Measurements from ENCODE around the gene EIF2AK3. TPM values are rescaled to one million over a fixed set of nuclear protein-coding genes. Genes with fewer than 3 reads are reported as not detected.

Gene EIF2AK3
- polyA plus RNA-seq, 1 donor (not counting 4 experiments of a cell fraction or from before 2014, with no cell fraction given): 10.9 TPM

DNA sequence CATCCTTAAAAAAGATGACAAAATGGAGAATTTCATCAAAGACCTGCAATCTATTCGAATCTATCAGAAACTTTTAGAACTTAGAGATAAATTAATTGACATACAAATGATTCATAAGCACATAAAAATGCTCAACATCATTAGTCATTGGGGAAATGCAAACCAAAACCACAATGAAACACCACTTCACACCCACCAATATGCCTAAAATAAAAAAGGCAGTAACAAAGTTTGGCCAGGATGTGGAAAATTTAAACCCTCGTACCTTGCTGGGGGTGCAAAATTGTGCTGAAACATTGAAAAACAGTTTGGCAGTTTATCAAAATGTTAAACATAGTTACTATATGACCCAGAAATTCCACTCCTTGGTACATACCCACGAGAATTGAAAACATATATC lies 11.5 kb upstream of the EIF2AK3 start:
- no peaks in the 10 kb centered on the region for H3K9me3 ChIP-seq (ENCODE audit: control insufficient read depth, low read depth, low read length)
- peak overlapping the region; percentile 67 for H3K4me2 ChIP-seq (ENCODE audit: control insufficient read depth, extremely low read depth, insufficient read depth, low read depth, low read length)
- peak overlapping the region; percentile 8 for H3K27ac ChIP-seq (ENCODE audit: control insufficient read depth, insufficient read depth, low read length)
- no peaks in the 10 kb centered on the region for H3K27me3 ChIP-seq (ENCODE audit: control insufficient read depth, extremely low read depth, insufficient read depth, low read length)
- H3K4me1 ChIP-seq (ENCODE audit: control insufficient read depth, extremely low read depth, insufficient read depth, low read length): peaks cover 17% of the 10 kb centered on the region
- no peaks in the 10 kb centered on the region for H3K9me1 ChIP-seq (ENCODE audit: control insufficient read depth, extremely low read depth, insufficient read depth, low read length)
- TF ChIP-seq CTCF (optimal IDR thresholded peaks at IDR 0.05 in 1 of 3, IDR thresholded peaks at IDR 0.05 in 1 of 3, conservative IDR thresholded peaks at IDR 0.05 in 1 of 3; ENCODE audit: extremely low read depth in 1 of 3, insufficient read depth in 2 of 3, low read length in 3 of 3) (no peak), EZH2 (IDR thresholded peaks at IDR 0.05; ENCODE audit: low read length) (no peak)
- H3K9ac ChIP-seq (ENCODE audit: control insufficient read depth, extremely low read depth, insufficient read depth, low read length): no peak overlapping the region
- FAIRE-seq: peak; percentile 74
- no peak overlapping the region for H2AFZ ChIP-seq (ENCODE audit: control insufficient read depth, low read length)
- DNase-seq (ENCODE audit: low read depth, low spot score): no peak
- H3K4me3 ChIP-seq (ENCODE audit: control insufficient read depth in 2 of 3, extremely low read depth in 1 of 3, insufficient read depth in 2 of 3, low read depth in 1 of 3, low read length in 3 of 3): no peak overlapping the region
- no peaks in the 10 kb centered on the region for H4K20me1 ChIP-seq (ENCODE audit: control insufficient read depth, extremely low read depth, insufficient read depth, low read length)
- dilution Hi-C loops (cut with MboI; ENCODE audit: extremely low pct_ligation_motif_present, low sequenced_read_pairs): no loop called here
- H3K79me2 ChIP-seq (ENCODE audit: control insufficient read depth, insufficient read depth, low read length): no peaks in the 10 kb centered on the region
- no peaks in the 10 kb centered on the region for H3K36me3 ChIP-seq (ENCODE audit: control insufficient read depth in 2 of 2, extremely low read depth in 1 of 2, insufficient read depth in 2 of 2, low read length in 2 of 2)

DNA sequence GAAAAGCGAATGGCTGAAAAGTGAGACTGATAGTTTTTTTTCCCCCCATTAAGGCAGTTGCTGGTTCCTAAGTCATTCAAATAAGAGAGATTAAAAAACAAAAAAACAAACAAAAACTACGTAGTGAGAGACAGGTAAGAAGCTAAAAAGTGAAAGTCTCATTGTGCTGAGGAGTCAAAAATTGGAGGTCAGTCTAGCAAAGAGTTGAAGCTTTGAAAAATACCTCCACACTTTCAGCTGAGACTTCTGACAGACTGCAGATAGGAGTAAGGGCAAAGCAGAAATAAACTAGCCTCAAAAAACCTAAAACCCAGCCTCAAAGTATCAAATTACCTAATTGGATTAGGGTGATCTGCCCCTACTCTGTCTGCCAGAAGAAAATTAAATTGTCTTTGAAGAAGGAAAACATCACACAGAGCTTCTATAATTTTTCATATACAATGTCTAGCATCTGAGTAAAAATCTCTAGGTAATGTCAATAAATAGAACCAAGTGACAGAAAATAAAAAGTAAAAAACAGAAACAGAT lies 10.9 kb upstream of the EIF2AK3 start:
- no peaks in the 10 kb centered on the region for H3K9me1 ChIP-seq (ENCODE audit: control insufficient read depth, extremely low read depth, insufficient read depth, low read length)
- H3K27ac ChIP-seq (ENCODE audit: control insufficient read depth, insufficient read depth, low read length): no peak overlapping the region
- no peak for DNase-seq (ENCODE audit: low read depth, low spot score)
- H3K9ac ChIP-seq (ENCODE audit: control insufficient read depth, extremely low read depth, insufficient read depth, low read length): no peak overlapping the region
- H3K4me3 ChIP-seq (ENCODE audit: control insufficient read depth in 2 of 3, extremely low read depth in 1 of 3, insufficient read depth in 2 of 3, low read depth in 1 of 3, low read length in 3 of 3): peak overlapping the region in 1 of 3 experiments; percentile 1
- H3K36me3 ChIP-seq (ENCODE audit: control insufficient read depth in 2 of 2, extremely low read depth in 1 of 2, insufficient read depth in 2 of 2, low read length in 2 of 2): no peaks in the 10 kb centered on the region
- TF ChIP-seq EZH2 (IDR thresholded peaks at IDR 0.05; ENCODE audit: low read length) (no peak), CTCF (optimal IDR thresholded peaks at IDR 0.05 in 1 of 3, IDR thresholded peaks at IDR 0.05 in 1 of 3, conservative IDR thresholded peaks at IDR 0.05 in 1 of 3; ENCODE audit: extremely low read depth in 1 of 3, insufficient read depth in 2 of 3, low read length in 3 of 3) (no peak)
- H3K4me1 ChIP-seq (ENCODE audit: control insufficient read depth, extremely low read depth, insufficient read depth, low read length): peaks cover 17% of the 10 kb centered on the region
- FAIRE-seq: no peak
- H3K9me3 ChIP-seq (ENCODE audit: control insufficient read depth, low read depth, low read length): no peaks in the 10 kb centered on the region
- H3K79me2 ChIP-seq (ENCODE audit: control insufficient read depth, insufficient read depth, low read length): no peaks in the 10 kb centered on the region
- no peaks in the 10 kb centered on the region for H4K20me1 ChIP-seq (ENCODE audit: control insufficient read depth, extremely low read depth, insufficient read depth, low read length)
- dilution Hi-C loops (cut with MboI; ENCODE audit: extremely low pct_ligation_motif_present, low sequenced_read_pairs): no loop called here
- no peaks in the 10 kb centered on the region for H3K27me3 ChIP-seq (ENCODE audit: control insufficient read depth, extremely low read depth, insufficient read depth, low read length)
- H2AFZ ChIP-seq (ENCODE audit: control insufficient read depth, low read length): no peak overlapping the region
- peak overlapping the region; percentile 67 for H3K4me2 ChIP-seq (ENCODE audit: control insufficient read depth, extremely low read depth, insufficient read depth, low read depth, low read length)
